GM12891 (cell line): ENCODE results near the gene CTNNA2.

Source experiments
- DNase-seq: peaks from one replicate; pipeline ENCODE4 v3.0.0; 2011; ENCODE audit warnings: low spot score; ENCODE audit not compliant: insufficient read length
- FAIRE-seq: peaks from 2 replicates; lab custom pipeline; 2011; peaks lifted over from hg19 to GRCh38; lab: Jason Lieb, UNC
- PAX5 ChIP-seq: IDR thresholded peaks from 2 replicates; pipeline ENCODE4 v1.6.1; 2011; ENCODE audit warnings: low read length, moderate library complexity, mild to moderate bottlenecking; ENCODE audit not compliant: insufficient read depth, severe bottlenecking
- POLR2A ChIP-seq: IDR thresholded peaks from 2 replicates; pipeline ENCODE4 v1.6.1; 2011; ENCODE audit warnings: low read depth, low read length, control low read depth
- POLR2AphosphoS5 ChIP-seq: IDR thresholded peaks from 2 replicates; pipeline ENCODE4 v1.6.1; 2011; ENCODE audit warnings: low read depth, low read length, control low read depth
- POU2F2 ChIP-seq: IDR thresholded peaks from 2 replicates; pipeline ENCODE4 v1.6.1; 2011; ENCODE audit warnings: low read depth, mild to moderate bottlenecking, control low read depth, low read length, moderate library complexity
- SPI1 ChIP-seq: IDR thresholded peaks from 2 replicates; pipeline ENCODE4 v1.6.1; 2011; ENCODE audit warnings: low read depth, low read length, control low read depth
- TAF1 ChIP-seq: IDR thresholded peaks from 2 replicates; pipeline ENCODE4 v1.6.1; 2011; ENCODE audit warnings: low read depth, low read length, control low read depth

CTNNA2 gene

GRCh38 chr2:80651435-80651834, 1138.6 kb downstream of the CTNNA2 start:
- DNase-seq (no peak), FAIRE-seq (no peak)
- no peak for TF ChIP-seq PAX5
- TF ChIP-seq POLR2A: no peak
- no peak for TF ChIP-seq POU2F2
- TF ChIP-seq POLR2AphosphoS5: no peak

DNA sequence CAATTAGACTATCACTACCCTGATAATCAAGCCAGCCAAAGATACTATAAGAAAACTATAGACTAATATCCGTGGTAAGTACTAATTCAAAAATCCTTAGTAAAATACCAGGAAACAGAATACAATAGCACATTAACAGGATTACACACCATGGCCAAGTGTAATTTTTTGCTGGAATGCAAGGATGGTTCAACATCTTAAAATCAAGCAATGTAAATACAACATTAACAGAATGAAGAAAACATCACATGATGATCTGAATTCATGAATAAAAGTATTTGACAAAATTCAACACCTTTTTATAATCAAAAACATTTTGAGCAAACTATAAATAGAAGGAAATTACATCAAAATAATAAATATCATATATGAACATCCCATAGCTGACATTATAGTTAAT, 1142.4 kb downstream of the CTNNA2 start:
- DNase-seq: no peak
- no peak for FAIRE-seq
- TF ChIP-seq TAF1 (no peak), POLR2AphosphoS5 (no peak), PAX5 (no peak), POLR2A (no peak), SPI1 (no peak), POU2F2 (no peak)

- FAIRE-seq: no peak
- TF ChIP-seq POU2F2: no peak
- no peak for TF ChIP-seq POLR2AphosphoS5
- TF ChIP-seq POLR2A: no peak
- no peak for TF ChIP-seq TAF1
- no peak for TF ChIP-seq PAX5
- TF ChIP-seq SPI1: no peak
These were observed 1157.9 kb downstream of the CTNNA2 start for GRCh38 chr2:80670763-80671162.

DNA sequence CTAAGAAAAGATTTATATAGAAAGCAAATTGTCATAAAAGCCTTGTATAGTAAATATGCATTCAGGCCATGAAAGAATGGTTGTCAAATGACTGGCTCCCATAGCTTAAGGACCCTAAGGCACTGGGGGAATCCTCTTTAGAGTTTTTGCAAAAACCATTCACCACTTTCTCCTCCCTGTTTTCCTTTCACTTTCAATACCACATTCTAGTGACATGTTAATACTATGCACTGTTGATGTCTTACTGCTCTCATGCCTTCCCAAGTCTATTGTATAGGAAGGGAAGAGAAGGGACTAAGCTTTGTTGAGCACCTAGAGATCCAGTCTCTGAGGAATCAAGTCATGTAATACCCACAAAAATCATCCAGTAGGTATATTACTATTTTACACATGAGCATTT, 1174.7 kb downstream of the CTNNA2 start:
- DNase-seq (no peak), FAIRE-seq (no peak)
- no peak for TF ChIP-seq POU2F2
- no peak for TF ChIP-seq POLR2AphosphoS5
- TF ChIP-seq POLR2A: no peak
- no peak for TF ChIP-seq PAX5
- TF ChIP-seq SPI1: no peak
- TF ChIP-seq TAF1: no peak

More at GRCh38 chr2:80670763-80671162, 1157.9 kb downstream of the CTNNA2 start:
- no peak for DNase-seq

- no peak for TF ChIP-seq POLR2AphosphoS5
- no peak for TF ChIP-seq SPI1
- no peak for TF ChIP-seq POLR2A
- no peak for TF ChIP-seq POU2F2
- TF ChIP-seq PAX5: no peak
- TF ChIP-seq TAF1: no peak
- DNase-seq (no peak), FAIRE-seq (no peak)
These were observed 1176.3 kb downstream of the CTNNA2 start for GRCh38 chr2:80689106-80689505.
